ENCODE data around the gene MGAT5B. TPM values are rescaled to one million over a fixed set of nuclear protein-coding genes. Genes with fewer than 3 reads are reported as not detected.

The MGAT5B gene, protein sequence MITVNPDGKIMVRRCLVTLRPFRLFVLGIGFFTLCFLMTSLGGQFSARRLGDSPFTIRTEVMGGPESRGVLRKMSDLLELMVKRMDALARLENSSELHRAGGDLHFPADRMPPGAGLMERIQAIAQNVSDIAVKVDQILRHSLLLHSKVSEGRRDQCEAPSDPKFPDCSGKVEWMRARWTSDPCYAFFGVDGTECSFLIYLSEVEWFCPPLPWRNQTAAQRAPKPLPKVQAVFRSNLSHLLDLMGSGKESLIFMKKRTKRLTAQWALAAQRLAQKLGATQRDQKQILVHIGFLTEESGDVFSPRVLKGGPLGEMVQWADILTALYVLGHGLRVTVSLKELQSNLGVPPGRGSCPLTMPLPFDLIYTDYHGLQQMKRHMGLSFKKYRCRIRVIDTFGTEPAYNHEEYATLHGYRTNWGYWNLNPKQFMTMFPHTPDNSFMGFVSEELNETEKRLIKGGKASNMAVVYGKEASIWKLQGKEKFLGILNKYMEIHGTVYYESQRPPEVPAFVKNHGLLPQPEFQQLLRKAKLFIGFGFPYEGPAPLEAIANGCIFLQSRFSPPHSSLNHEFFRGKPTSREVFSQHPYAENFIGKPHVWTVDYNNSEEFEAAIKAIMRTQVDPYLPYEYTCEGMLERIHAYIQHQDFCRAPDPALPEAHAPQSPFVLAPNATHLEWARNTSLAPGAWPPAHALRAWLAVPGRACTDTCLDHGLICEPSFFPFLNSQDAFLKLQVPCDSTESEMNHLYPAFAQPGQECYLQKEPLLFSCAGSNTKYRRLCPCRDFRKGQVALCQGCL
- 2.0 and 2.2 TPM in 2 replicates for total RNA-seq

DNA sequence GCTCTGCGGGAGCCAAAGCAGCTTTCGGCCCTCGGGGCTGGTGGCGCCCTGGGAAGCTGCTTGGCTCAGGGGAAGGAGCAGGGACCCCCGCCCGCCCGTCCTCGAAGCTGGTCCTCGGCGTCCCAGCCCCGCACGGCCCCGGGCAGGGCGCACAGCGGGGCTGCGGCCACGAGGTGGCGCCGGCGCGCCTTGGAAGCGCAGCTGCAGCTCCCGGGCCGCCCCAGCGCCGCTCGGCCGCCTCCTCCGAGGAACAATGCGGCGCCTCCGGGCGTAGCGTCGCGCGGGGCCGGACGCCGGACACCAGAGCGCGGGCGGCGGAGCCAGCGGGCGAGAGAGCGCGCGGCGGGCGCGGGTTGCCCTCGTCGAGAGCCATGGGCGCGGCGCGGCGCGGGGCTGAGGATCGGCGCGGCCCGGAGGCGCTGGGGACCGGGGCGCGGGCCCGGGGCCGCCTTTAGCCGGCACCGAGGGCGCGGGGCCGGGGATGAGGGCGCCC is at the start of gene MGAT5B:
Gene MGAT5B (plus strand): TSS at position 229 of the 493 bp plus-strand sequence. CDS start 626 bp downstream, outside the sequence.

Other genes with a start within 250 kb of the MGAT5B start
- gene ST6GALNAC1, start 224.6 kb upstream of the MGAT5B start, total RNA-seq = not detected in 2 replicates
- gene MXRA7, start 157.4 kb upstream of the MGAT5B start, total RNA-seq = 142 and 166 TPM in 2 replicates
- 14.0 and 19.0 TPM in 2 replicates for gene JMJD6, start 141.8 kb upstream of the MGAT5B start, total RNA-seq
- gene METTL23, start 141.6 kb upstream of the MGAT5B start, total RNA-seq = 19.9 and 22.9 TPM in 2 replicates
- 187 and 236 TPM in 2 replicates for gene SRSF2, start 131.1 kb upstream of the MGAT5B start, total RNA-seq
- gene MFSD11, start 130.3 kb upstream of the MGAT5B start, total RNA-seq = 27.8 and 36.5 TPM in 2 replicates